ENCODE measurements around the gene MYH13. TPM values are rescaled to one million over a fixed set of nuclear protein-coding genes. Genes with fewer than 3 reads are reported as not detected.

Gene MYH13
- total and polyA plus RNA-seq, 2 donors (not counting 3 experiments of a cell fraction or from before 2014, with no cell fraction given) = not detected

DNA sequence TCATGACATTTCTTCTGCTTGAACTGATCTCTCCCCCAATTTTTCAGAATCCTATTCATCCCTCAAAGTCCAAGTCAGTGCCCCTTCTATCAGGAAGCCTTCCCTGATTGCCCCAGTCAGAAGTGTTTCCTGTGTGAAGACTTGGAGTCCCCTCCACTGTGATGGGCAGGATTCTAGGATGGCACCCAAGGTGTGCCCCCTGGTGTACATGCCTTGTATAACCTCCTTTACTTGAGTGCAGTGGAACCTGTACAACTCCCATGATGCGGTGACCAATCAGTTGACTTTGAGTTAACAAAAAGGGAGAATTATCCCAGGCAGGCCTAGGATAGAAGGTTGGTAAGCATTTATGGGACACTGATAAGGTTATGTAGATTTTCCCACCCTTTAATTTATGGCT is 23.4 kb downstream of the MYH13 start:
- Histone ChIP-seq H3K4me3 (replicated peaks in 1 of 3; ENCODE audit: insufficient read depth in 1 of 3, low read depth in 1 of 3, low read length in 3 of 3) (no peak overlapping the region), H3K27ac (ENCODE audit: insufficient read depth, low read depth, low read length) (no peak overlapping the region), H2AFZ (ENCODE audit: low read depth, low read length) (no peak overlapping the region), H4K20me1 (replicated peaks; ENCODE audit: control insufficient read depth, extremely low read depth, insufficient read depth, low read length) (no peaks in the 10 kb centered on the region), H3K4me2 (ENCODE audit: insufficient read depth, low read length) (no peak overlapping the region), H3K79me2 (ENCODE audit: control insufficient read depth, insufficient read depth, low read length) (no peaks in the 10 kb centered on the region), H3K9me1 (replicated peaks; ENCODE audit: control insufficient read depth, extremely low read depth, insufficient read depth, low read length) (no peaks in the 10 kb centered on the region), H3K9me3 (replicated peaks; ENCODE audit: control insufficient read depth, insufficient read depth, low read length) (peaks cover 2% of the 10 kb centered on the region), H3K9ac (replicated peaks; ENCODE audit: extremely low read depth, insufficient read depth, low read length) (no peak overlapping the region), H3K4me1 (ENCODE audit: control insufficient read depth, extremely low read depth, insufficient read depth, low read length) (no peaks in the 10 kb centered on the region), H3K36me3 (ENCODE audit: control insufficient read depth in 2 of 2, extremely low read depth in 1 of 2, insufficient read depth in 2 of 2, low read length in 2 of 2) (no peaks in the 10 kb centered on the region), H3K27me3 (ENCODE audit: control insufficient read depth in 2 of 2, insufficient read depth in 2 of 2, low read length in 2 of 2) (no peaks in the 10 kb centered on the region)
- POLR2A ChIA-PET = no interaction called here
- CTCF ChIA-PET = no interaction called here
- DNase-seq (ENCODE audit: low read depth, low spot score) (no peak), FAIRE-seq (no peak)
- intact Hi-C loops (cut with micrococcal nuclease) (no loop called here), dilution Hi-C loops (cut with MboI; ENCODE audit: extremely low pct_ligation_motif_present, low sequenced_read_pairs) (no loop called here)
- no TSS peak for BruUV-seq (replicated peaks)
- TF ChIP-seq POLR2AphosphoS5 (IDR thresholded peaks at IDR 0.05; ENCODE audit: insufficient read depth, low read depth, low read length) (no peak), POLR2A (IDR thresholded peaks at IDR 0.05; ENCODE audit: low read depth, low read length) (no peak), FOS (IDR thresholded peaks at IDR 0.05; ENCODE audit: borderline replicate concordance, insufficient read depth, low read length) (no peak), CTCF (IDR thresholded peaks at IDR 0.05; ENCODE audit: extremely low read depth in 1 of 2, insufficient read depth in 1 of 2, low read depth in 1 of 2, low read length in 2 of 2) (no peak), EZH2 (IDR thresholded peaks at IDR 0.05; ENCODE audit: borderline replicate concordance, low read depth, low read length, severe bottlenecking) (no peak), MYC (IDR thresholded peaks at IDR 0.05; ENCODE audit: low read depth, low read length) (no peak), GATA2 (IDR thresholded peaks at IDR 0.05; ENCODE audit: insufficient read depth, insufficient read length, low read depth, low read length) (no peak), JUN (IDR thresholded peaks at IDR 0.05; ENCODE audit: borderline replicate concordance, insufficient read depth, insufficient read length, low read depth) (no peak)
- TF ChIP-seq, protein P1, sequence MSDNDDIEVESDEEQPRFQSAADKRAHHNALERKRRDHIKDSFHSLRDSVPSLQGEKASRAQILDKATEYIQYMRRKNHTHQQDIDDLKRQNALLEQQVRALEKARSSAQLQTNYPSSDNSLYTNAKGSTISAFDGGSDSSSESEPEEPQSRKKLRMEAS (IDR thresholded peaks at IDR 0.05; ENCODE audit: insufficient read depth, insufficient read length) = no peak
